HG02938 (cell line): ENCODE measurements around the gene NID1.

ENCODE experiments used
- ATAC-seq: cut with Tn5 transposase; IDR thresholded peaks from one replicate; pipeline ENCODE4 v1.9.1; 2021; ENCODE audit warnings: mild to moderate bottlenecking, moderate library complexity; ENCODE audit not compliant: unreplicated experiment

The NID1 gene

DNA sequence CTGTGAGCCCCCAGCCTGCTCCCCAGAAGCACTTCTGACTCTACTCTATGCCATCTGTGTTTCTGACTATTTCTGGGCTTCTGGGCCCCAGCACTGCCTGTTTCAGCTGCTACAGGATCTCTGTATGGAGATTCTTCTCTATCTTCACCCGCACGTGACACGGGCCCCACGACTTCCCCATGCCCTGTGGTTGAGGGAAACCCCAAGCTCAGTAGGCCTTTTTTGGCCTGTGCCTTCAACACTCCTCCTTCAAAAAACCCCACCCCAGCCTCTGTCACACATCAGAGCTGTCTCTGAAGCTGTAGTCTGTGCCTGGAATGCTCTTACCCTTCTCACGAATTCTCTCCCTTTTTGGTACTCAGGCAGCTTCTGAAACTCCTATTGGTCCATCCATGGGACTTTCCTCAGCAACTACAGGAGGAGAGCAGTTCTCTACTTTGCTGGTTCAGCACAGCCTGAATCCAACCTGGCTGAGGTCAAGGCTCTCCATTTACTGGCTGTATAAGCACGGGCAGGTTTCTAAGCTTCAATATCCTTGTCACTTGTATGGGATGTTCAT, 2.0 kb upstream of the NID1 start:
- ATAC-seq = peak; percentile 74

DNA sequence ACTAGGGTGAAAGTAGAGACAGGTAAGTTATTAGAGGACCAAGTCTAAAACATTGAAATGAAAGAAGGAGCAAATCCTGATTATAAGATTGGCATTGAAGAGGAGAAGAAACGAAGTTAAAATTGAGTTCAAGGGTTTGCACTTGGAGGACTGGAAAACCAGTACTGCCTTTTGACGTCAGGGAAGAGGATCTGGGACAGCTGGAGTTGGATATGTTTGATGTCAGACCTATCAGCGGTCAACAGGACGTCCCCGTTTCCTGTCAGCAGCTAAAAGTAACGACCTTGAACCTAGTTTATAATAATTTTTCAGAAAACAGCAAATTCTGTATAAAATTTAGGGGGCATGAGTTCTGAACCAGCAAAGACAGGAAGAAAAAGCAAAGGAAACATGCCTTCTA, 1.2 kb upstream of the NID1 start:
- ATAC-seq = no peak

DNA sequence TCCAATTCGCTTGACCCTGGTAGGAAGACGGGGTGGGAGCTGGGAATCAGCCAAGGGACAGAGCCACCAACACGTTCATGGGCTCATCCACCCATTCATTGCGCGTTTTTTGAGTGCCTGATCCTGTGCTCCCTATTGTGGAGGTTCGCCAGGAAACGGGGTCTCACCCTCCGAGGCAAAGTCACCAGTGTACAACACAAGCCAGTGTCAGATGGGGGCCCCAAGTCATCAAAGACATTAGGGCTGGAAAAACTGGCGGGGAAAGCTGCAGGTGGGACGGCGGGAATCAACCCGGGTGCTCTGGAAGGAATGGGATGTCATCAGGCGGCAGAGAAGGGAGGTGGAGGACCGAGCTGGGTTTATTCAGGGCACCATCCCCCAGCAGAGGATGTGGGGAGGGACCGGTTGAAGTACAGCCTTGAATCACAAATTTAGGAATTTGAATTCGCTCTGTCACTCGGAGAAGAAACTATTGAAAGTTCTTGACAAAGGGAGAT, 667 bp upstream of the NID1 start:
- no peak for ATAC-seq

DNA sequence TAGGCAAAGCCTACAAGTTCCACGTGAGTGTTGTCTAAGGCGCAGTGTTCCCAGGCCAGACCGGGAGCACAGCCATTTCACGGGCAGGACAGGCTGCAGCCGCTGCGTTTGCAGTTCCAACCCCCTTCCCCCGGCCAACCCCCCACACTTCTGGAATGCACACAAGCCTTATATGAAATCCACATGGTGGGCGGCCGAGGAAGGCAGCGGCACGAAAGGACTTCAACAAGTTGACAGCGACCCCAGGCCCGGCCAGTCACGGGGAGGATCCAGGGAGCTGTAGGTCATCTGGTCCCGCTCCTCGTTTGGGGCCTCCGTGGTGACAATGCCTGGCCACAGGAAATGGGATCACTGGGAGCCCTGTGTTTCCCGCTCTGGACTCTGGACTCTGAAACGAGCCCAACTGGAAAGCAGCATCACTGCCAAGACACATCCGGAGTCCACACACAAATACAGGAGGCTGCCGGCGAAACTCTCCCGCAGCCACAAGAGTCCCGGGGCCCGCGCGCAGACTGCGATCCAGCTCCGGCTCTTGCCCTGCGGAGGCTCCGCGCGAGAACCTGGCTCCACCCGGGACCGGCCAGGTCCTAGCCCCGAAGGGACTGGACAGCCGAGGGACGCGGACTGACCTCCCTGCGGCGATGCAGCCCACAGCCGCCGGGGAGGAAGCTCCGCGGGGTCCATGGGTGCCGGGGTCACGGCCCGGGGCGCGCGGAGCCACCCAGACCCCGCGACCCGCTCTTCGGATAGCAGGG, 794 bp downstream of the NID1 start:
- ATAC-seq = no peak

DNA sequence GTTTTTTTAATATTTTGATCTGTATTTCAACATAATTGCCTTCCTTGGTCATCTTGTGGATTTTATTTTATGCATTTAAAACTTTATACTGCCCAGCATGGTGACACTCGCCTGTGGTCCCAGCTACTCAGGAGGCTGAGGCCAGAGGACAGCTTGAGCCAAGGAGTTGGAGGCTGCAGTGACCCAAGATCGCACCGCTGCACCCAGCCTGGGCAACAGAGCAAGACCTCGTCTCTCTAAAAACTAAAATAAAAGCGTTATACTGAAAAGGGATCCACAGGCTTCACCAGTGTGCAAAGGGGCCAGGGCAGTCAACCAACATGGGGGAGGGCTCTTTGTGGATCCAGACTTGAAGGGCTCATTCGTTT, 1.4 kb downstream of the NID1 start:
- no peak for ATAC-seq

DNA sequence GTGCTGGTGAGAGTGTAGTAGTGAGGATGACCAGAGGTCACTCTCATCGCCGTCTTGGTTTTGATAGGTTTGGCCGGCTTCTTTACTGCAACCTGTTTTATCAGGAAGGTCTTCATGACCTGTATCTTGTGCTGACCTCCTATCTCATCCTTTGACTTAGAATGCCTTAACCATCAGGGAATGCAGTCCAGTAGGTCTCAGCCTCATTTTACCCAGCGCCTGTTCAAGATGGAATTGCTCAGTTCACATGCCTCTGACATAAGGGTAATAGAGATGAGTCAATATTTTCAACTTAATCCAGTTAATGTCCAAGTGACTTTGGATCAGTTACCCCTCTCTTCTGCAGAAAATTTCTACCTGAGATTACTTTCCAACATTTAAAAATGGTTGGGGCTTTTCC, 4.6 kb downstream of the NID1 start:
- ATAC-seq = no peak

DNA sequence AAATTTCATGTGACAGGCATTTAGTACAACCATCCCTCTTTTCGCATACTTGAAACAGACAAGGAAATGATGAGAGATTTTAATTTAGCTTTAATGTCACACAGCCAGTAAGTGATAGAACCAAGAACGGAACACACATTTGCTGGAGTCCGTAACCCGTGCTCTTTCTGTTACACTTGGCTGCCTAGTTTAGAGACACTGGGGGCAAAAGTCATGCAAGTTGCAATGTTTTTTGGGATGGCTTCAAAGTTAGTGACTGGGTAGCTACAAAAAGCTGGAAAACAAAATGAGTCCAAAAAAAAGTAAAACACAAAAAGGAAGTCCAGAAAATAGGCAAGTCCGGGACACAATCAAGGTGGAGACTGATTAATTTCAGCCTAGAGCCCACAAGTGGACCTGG, 5.9 kb downstream of the NID1 start:
- ATAC-seq = no peak

DNA sequence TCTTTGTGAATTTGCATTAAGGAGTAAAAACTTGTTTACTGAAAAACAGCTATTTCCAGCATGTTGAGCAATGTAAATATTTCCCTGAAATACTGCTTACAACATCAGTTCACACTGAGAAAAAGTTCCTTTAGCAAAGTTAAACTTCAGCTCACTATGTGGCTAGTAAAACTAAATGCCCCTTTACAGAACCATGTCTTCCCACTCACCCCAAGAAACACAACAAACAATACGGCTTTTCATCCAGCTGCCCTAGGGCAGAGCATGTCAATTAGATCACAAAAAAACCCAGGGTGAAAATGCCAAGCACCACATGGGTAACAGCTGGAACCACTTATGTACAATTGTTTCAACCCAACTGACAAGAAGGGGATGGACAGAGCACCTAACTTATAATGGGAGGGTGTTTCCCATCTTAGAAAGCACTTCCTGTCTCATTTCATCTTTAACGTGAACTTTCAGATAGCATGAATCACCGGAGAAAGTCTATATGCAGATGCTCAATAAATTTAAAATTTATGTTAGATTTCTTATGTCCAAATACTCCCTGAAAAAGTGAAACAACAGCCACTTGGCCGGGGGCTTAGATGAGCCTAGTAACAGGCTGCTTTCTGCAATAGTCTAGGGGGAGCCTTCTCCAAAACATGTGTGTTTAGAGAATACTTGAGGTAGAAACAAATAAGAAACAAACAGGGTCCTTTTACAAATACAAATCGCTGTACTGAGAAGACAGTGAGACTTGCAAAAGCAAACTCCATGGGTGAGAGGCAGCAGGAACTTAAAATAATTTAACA, 6.6 kb downstream of the NID1 start:
- ATAC-seq = peak; percentile 79

DNA sequence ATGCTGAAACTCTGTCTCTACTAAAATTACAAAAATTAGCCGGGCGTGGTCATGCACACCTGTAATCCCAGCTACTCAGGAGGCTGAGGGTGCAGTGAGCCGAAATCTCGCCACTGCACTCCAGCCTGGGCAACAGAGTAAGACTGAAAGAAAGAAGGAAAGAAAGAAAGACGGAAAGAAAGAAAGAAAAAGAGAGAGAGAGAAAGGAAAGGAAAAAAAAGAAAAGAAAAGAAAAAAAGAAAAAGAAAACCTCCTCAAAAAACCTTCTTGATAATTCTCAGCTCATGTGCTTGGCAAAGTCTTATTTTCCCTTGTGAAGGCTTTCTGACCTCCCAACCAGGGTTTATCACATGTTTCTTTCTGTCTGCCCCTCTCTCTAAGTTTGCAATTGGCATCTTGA, 7.3 kb downstream of the NID1 start:
- no peak for ATAC-seq

DNA sequence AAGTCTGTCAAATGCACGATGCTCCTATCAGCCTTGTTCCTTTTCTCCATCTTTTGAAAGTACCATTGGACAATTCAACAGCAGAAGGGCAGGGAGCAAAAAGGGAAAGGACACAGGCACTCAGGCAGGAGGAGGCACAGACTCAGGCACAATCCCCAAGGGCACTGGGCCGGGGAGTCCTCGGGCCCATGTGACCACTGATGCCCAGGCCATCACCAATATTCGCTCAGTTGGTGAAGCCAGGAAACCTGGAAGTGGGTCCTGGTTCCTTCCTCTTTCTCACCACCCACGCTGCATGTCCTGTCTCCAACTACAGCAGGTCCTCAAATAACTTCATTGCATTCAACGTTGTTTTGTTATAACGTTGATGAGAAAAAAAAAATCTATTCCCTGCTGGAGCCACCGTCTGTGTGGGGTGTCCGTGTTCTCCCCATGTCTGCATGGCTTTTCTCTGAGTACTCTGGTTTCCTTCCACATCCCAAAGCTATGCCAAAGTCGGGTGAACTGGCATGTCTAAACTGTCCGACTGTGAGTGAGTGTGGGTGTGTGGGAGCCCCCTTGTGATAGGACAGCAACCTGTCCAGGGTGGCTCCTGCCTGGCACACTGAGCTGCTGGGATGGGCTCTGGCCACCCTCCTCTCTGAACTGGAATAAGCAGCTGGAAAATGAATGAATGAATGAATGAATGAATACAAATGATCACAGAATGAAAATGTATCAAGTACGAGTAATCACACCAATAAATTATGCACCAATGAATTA, 12.5 kb downstream of the NID1 start:
- no peak for ATAC-seq

DNA sequence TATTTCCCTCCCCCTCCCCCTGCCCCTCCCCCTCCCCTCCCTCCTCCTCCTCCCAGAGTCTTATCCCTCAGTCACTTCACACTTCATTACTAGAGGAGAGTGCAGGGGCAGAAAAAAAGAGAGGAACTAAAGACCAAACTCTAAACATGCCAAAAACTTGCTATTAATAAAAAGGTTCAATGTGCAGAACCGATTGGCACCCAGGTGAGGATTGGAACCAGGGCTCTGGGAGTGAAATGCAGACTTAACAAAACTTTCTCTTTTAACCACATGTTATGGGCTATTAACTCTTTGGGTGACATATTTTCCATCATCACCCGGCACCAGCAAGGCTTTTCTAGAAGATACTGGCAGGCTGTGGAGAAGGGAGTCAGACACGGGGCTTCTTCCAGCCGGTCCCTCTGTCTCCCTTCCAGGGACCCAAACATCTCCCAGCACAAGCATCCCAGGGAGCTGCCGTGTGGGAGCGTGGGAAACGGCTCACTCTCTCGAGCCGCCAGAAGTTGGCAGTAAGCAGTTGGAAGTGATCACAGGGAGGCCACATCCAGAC, 13.6 kb downstream of the NID1 start:
- ATAC-seq = no peak

DNA sequence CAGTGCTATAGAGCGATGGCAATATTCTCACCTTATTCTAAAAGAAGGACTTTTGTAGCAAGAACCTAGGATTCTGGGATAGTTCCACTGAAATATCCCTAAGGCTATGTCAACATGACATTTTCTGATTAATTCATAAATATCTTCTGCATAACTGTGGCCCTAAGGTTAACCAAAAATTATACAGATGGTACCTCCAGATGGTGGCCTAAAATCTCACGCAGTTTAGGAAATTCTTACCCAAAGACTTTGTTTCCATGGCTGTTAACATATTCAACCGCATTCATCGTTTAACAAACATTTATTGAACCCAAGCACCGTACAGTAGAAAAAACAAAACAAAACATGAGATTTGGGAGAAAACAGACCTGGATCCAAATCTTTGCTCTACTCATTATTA, 19.1 kb downstream of the NID1 start:
- ATAC-seq = no peak

DNA sequence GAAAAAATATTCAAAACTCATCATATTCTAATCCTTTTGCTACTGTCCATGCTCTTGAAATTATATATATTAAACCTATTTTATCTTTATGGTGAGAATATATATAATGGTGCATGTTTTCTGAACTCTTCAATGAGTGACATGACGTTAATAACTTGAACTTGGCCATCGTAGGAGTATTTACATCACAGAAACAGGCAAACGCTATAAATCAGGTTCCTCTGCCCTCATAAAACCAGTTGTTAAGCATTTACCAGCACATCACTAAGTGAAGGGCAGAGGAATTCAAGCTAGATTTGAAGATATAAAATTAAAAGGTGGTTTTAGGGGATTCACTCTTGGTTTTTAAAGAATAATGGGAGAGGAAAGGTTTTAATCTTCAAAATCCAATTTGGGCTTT, 20.5 kb downstream of the NID1 start:
- ATAC-seq = no peak

DNA sequence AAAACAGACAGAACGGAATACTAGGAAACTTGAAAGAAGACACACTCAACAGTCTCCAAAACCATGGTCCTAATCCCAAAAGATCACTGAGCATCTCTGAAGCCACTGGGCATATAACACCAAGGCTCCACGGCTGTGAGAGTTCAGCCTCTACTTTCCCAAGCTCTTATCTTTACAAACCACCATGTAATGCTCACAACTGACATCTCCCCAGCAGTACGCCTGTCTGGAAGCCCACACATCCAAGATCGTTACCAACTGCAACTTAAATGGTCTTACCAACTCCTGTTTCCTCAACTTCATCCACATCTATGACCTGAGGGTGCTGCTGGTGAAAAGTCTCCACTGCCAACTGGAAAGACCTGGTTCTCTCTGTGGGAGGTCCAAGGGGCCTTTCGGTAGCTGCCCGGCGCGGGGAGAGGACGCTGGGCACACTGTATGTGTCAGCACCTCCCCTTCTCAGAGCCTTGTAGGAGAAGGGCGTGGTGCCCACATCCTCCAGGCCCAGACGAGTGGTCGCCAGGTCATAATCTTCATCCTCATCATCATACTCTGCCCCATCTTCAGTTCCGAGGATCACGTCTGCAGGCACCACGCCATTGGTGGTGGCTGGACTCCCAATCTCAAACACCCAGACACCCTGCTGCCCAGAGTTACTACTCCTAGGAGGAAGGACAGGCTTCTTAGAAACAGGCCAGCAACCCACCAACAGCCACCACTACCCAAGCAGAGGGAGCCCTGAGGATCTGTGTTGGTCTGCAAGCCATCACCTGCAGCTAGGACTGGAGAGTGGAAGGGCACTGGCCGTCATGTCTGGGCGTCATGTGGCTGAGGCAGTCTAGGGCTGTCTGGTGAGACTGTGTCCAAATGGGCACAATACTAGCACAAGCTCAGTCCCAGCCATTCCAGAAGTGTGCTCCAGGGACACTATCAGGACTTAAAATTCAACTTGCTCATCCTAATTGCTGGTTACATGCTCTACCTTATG, 23.0 kb downstream of the NID1 start:
- no peak for ATAC-seq

DNA sequence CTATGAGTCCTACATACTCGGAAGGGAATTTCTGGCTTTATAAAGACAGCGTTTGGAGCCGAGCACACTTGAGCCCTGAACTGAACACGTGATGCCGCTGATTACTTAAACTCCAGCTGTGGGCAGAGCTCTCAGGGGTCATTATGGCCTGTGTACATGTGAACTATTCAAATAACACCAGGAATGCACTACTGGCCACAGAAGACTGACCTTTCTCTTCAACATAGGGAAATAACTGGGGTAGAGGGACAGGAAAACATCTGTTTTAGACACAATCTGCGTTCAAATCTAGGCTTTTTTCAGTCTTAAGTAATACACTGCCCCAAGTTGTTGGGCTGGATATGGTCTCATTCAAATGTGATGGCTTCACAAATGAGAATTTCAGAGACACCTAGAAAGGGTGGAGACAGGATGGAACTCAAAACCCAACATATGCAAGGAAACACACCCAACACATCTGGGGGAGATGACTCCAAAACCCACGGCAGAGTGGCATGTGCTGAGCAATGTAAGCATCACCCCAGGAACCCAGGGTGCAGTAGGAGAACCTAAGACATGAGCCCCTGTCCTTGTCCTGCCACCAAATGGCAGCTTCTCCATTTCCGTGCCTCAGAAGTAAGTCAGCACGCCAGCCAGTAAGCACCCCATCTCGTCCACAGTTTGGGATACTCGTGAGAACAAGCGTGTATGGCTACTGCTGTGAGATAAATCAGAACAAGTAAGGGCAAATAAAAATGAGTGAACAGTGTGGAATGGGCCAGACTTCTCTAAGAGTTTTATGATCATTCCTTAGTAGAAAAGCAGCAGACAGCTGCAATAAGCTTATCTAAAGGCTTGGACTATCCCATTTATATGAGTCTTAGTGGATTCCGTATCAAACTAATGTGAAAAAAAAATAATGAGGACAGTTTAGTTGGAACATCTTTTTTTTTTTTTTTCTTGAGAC, 24.9 kb downstream of the NID1 start:
- no peak for ATAC-seq

DNA sequence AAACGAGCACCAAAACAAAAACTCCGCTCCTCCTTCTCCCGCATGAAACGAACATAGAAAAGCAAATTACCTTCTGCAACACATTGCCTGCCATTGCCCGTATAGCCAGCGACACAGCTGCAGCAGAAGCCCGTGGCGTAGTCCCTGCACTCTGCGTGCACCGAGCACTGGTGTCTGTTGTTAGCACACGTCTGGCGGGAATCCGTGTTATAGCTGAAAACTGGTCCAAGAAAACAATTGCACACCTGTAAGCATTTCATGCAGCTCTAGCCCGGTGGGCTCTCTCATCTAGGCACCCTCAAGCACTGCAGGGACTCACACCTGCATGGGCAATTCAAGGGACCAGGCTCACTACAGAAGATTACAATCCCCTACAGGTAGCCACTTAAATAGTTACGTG, 26.9 kb downstream of the NID1 start:
- ATAC-seq = no peak

DNA sequence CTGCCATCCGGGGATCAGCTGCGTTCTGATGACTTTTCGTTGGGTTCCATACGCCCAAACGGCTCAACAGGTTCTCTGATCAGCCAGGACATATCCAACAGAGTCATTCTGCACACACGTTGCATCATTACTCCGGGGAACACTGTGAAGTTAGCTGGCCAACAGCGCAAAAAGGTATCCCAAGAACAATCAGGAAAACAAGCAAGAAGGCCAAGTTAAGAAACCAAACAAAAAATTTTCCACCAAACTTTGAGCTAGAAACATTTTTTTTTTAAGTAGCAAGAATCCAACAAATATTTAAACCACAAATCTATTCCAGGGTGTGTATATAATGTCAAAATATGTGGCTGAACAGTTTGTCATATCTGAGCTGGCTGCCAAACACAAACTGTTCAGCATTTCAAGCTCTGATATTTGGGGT, 29.2 kb downstream of the NID1 start:
- no peak for ATAC-seq

DNA sequence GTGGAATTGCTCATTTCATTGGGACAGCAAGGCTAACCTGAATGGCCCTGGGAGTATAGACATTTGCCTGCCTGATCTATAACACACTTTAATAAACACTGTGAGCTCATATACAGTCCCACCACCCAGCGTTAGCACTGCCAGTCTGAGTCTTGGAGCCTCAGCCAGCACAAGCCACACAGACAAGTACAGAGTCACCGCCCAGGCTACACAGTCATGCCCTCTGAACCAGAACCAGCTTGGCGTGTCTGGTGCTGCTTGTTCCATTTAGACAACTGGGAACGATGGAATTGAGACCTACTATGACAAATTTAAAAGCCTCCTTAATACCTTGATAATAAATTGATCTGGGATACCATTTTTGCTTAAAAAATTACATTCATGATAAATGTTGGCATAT, 31.6 kb downstream of the NID1 start:
- ATAC-seq = no peak

DNA sequence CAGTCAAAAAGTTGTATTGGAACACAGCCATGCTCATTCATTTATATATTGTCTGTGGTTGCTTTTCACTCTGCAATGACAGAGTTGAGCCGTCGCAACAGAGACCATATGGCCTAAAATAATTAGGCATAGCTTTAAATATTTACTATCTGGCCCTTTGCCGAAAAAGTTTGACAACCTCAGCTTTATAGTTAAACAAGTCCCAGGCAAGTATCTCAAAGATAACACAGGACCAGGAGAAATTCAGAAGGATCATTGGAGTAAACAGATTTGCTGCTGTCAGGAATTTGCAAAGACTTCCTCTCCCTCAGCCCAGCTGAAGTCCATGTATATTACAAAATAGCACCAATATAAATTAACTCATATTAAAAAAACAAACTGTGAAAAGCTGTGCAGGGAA, 34.4 kb downstream of the NID1 start:
- no peak for ATAC-seq
